NB4 (cell line): ENCODE data around the gene MOB3C.

ENCODE experiments used
- MYC ChIP-seq: IDR thresholded peaks from 2 replicates; pipeline ENCODE4 v1.6.1; 2011; ENCODE audit warnings: low read depth, low read length
- POLR2A ChIP-seq: IDR thresholded peaks from 2 replicates; pipeline ENCODE4 v1.6.1; 2011; ENCODE audit warnings: mild to moderate bottlenecking; ENCODE audit not compliant: insufficient read length; ENCODE audit errors: extremely low read depth
- TF ChIP-seq, protein P1 (sequence below): IDR thresholded peaks from one replicate; pipeline ENCODE4 v1.5.1; 2012; ENCODE audit warnings: low read depth, low read length

DNA sequence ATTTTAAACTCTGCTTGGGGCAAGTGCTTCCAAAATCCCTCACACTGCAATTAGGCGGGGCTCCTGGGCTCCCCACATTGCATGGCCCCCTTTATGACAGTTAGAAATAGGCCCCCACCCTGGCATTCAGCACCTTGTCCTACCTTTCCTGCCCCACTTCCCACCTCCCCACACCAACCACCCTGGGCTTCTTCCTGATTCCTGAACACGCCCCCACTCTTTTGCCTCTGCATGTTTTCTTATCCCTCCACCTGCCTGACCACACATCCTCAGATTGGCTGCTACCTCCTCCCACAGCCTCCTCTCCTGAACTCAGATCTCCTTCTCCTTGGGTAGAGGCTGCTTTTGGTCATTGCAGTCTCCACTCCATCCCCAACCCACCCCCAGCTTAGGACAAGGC lies 1.5 kb downstream of the MOB3C start:
- TF ChIP-seq, protein P1, sequence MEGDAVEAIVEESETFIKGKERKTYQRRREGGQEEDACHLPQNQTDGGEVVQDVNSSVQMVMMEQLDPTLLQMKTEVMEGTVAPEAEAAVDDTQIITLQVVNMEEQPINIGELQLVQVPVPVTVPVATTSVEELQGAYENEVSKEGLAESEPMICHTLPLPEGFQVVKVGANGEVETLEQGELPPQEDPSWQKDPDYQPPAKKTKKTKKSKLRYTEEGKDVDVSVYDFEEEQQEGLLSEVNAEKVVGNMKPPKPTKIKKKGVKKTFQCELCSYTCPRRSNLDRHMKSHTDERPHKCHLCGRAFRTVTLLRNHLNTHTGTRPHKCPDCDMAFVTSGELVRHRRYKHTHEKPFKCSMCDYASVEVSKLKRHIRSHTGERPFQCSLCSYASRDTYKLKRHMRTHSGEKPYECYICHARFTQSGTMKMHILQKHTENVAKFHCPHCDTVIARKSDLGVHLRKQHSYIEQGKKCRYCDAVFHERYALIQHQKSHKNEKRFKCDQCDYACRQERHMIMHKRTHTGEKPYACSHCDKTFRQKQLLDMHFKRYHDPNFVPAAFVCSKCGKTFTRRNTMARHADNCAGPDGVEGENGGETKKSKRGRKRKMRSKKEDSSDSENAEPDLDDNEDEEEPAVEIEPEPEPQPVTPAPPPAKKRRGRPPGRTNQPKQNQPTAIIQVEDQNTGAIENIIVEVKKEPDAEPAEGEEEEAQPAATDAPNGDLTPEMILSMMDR = no peak
- TF ChIP-seq POLR2A (no peak), MYC (no peak)
